ENCODE measurements around the gene TSC22D3.

DNA sequence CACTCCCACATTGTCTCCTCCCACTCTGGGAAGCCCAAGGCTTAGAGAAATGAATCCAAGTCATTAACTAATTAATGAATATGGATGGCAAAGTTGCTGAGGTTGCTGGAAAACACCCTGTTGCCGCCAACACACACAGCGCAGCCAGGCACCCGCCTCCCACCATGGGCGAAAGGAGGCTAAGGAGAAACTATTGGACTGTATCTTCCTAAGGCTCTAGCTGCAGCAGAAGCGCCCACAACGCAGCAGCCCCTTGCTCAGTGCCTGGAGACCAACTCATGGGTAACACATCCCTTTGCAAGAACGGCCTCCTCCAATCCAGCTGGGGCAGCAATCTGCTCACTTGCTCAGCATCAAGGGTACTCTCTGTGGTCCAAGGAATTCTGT, 34.2 kb downstream of the TSC22D3 start:
- TF ChIP-seq, protein P1, sequence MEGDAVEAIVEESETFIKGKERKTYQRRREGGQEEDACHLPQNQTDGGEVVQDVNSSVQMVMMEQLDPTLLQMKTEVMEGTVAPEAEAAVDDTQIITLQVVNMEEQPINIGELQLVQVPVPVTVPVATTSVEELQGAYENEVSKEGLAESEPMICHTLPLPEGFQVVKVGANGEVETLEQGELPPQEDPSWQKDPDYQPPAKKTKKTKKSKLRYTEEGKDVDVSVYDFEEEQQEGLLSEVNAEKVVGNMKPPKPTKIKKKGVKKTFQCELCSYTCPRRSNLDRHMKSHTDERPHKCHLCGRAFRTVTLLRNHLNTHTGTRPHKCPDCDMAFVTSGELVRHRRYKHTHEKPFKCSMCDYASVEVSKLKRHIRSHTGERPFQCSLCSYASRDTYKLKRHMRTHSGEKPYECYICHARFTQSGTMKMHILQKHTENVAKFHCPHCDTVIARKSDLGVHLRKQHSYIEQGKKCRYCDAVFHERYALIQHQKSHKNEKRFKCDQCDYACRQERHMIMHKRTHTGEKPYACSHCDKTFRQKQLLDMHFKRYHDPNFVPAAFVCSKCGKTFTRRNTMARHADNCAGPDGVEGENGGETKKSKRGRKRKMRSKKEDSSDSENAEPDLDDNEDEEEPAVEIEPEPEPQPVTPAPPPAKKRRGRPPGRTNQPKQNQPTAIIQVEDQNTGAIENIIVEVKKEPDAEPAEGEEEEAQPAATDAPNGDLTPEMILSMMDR (IDR thresholded peaks at IDR 0.05): no peak
- TF ChIP-seq POLR2A (IDR thresholded peaks at IDR 0.05): no peak

All from uterus (tissue), 2 donors.